WTC11 (cell line): ENCODE measurements around the gene UQCRFS1.

Experiments used
- E2F1 ChIP-seq: sonication (generic); formaldehyde crosslinking; IDR thresholded peaks from 2 replicates; pipeline ENCODE4 v1.8.0; 2022; ENCODE audit warnings: mild to moderate bottlenecking, missing genetic modification reagents
- ESRRA ChIP-seq: sonication (generic); formaldehyde crosslinking; IDR thresholded peaks from 2 replicates; pipeline ENCODE4 v1.8.1; 2022; ENCODE audit warnings: mild to moderate bottlenecking, missing genetic modification reagents, borderline replicate concordance
- SOX15 ChIP-seq: fragments of 250-450 bp; sonication (Bioruptor Pico); IDR thresholded peaks from 2 replicates; pipeline ENCODE4 v1.9.0; 2021; ENCODE audit warnings: mild to moderate bottlenecking
- SP1 ChIP-seq: sonication (generic); formaldehyde crosslinking; conservative IDR thresholded peaks from 2 replicates; pipeline ENCODE4 v1.8.1; 2022; ENCODE audit warnings: missing genetic modification reagents
- ZNF219 ChIP-seq: sonication (generic); formaldehyde crosslinking; IDR thresholded peaks from 2 replicates; pipeline ENCODE4 v1.8.0; 2023; ENCODE audit warnings: missing genetic modification reagents, mild to moderate bottlenecking, borderline replicate concordance

- no peak for TF ChIP-seq ZNF219 (CRISPR knock-in tag)
- no peak for TF ChIP-seq SOX15 (CRISPR knock-in tag)
- no peak for TF ChIP-seq ESRRA (CRISPR knock-in tag)
- TF ChIP-seq E2F1 (CRISPR knock-in tag) = no peak
- TF ChIP-seq SP1 (CRISPR knock-in tag) = no peak
Measured at GRCh38 chr19:29241324-29241723, 28.4 kb upstream of the UQCRFS1 start.
